HepG2 (cell line): ENCODE results near the gene P2RX5. TPM values are rescaled to one million over a fixed set of nuclear protein-coding genes. Genes with fewer than 3 reads are reported as not detected.
A peak's percentile ranks its signal among the peaks of the same experiment; 100 is the strongest.

ENCODE experiments used
- AKAP8 ChIP-seq: sonication (generic); formaldehyde crosslinking; IDR thresholded peaks from 2 replicates; pipeline ENCODE4 v1.5.1; 2020; ENCODE audit warnings: mild to moderate bottlenecking, missing genetic modification reagents
- ATF1 ChIP-seq: IDR thresholded peaks from 2 replicates; pipeline ENCODE4 v1.6.1; 2016; ENCODE audit warnings: mild to moderate bottlenecking, control low read depth
- CAMTA2 ChIP-seq: sonication (generic); formaldehyde crosslinking; IDR thresholded peaks from 2 replicates; pipeline ENCODE4 v1.4.0; 2020; ENCODE audit warnings: mild to moderate bottlenecking, missing genetic modification reagents, borderline replicate concordance
- CREB1 ChIP-seq, 2 experiments: fragments of 450-650 bp in 1 of 2; IDR thresholded peaks; 2 replicates each; pipeline ENCODE4 v1.6.1; 2016 to 2017; ENCODE audit warnings: control low read depth in 1 of 2, mild to moderate bottlenecking in 1 of 2, missing compliant biosample characterization in 1 of 2, missing genetic modification characterization in 1 of 2
- HDAC1 ChIP-seq: sonication (generic); formaldehyde crosslinking; IDR thresholded peaks from 2 replicates; pipeline ENCODE4 v1.5.1; 2020; ENCODE audit warnings: mild to moderate bottlenecking, missing genetic modification reagents
- HIVEP1 ChIP-seq: sonication (generic); formaldehyde crosslinking; IDR thresholded peaks from 2 replicates; pipeline ENCODE4 v1.4.0; 2020; ENCODE audit warnings: mild to moderate bottlenecking, missing genetic modification reagents
- HMGA1 ChIP-seq: sonication (generic); formaldehyde crosslinking; conservative IDR thresholded peaks from 2 replicates; pipeline ENCODE4 v1.4.0; 2020; ENCODE audit warnings: missing genetic modification reagents
- MIXL1 ChIP-seq: IDR thresholded peaks from 2 replicates; pipeline ENCODE4 v1.6.1; 2016
- NONO ChIP-seq, 2 experiments: fragments of 450-650 bp in 1 of 2; sonication (generic) in 1 of 2; formaldehyde crosslinking in 1 of 2; IDR thresholded peaks in 1 of 2; conservative IDR thresholded peaks in 1 of 2; 2 replicates each; pipeline versions ENCODE4 v1.6.1 to v1.8.0; 2017 to 2022; ENCODE audit warnings: mild to moderate bottlenecking in 1 of 2, missing genetic modification reagents in 1 of 2, moderate library complexity in 1 of 2
- NR2F6 ChIP-seq, 2 experiments: IDR thresholded peaks; 2 replicates each; pipeline ENCODE4 v1.6.1; 2016; ENCODE audit warnings: antibody characterized with exemption in 1 of 2, mild to moderate bottlenecking in 1 of 2
- NR3C1 ChIP-seq: sonication (generic); formaldehyde crosslinking; IDR thresholded peaks from 2 replicates; pipeline ENCODE4 v1.4.0; 2020; ENCODE audit warnings: missing genetic modification reagents
- RCOR2 ChIP-seq: IDR thresholded peaks from 2 replicates; pipeline ENCODE4 v1.6.1; 2016; ENCODE audit warnings: missing biosample characterization, missing genetic modification reagents
- SAFB2 ChIP-seq: sonication (generic); formaldehyde crosslinking; IDR thresholded peaks from 2 replicates; pipeline ENCODE4 v1.5.1; 2020; ENCODE audit warnings: missing genetic modification reagents, low read depth, mild to moderate bottlenecking, borderline replicate concordance
- TBX2 ChIP-seq: sonication (generic); formaldehyde crosslinking; IDR thresholded peaks from 2 replicates; pipeline ENCODE4 v1.5.0; 2020; ENCODE audit warnings: missing genetic modification reagents, mild to moderate bottlenecking, borderline replicate concordance
- YEATS2 ChIP-seq: sonication (generic); formaldehyde crosslinking; IDR thresholded peaks from 2 replicates; pipeline ENCODE4 v1.4.0; 2020; ENCODE audit warnings: missing genetic modification reagents, borderline replicate concordance
- ZBTB21 ChIP-seq: sonication (generic); formaldehyde crosslinking; IDR thresholded peaks from 2 replicates; pipeline ENCODE4 v1.4.0; 2020; ENCODE audit warnings: missing genetic modification reagents
- ZNF121 ChIP-seq: sonication (generic); formaldehyde crosslinking; IDR thresholded peaks from 2 replicates; pipeline ENCODE4 v1.5.0; 2020; ENCODE audit warnings: mild to moderate bottlenecking, missing genetic modification reagents
- ZNF234 ChIP-seq: sonication (generic); formaldehyde crosslinking; conservative IDR thresholded peaks from 2 replicates; pipeline ENCODE4 v1.5.1; 2020; ENCODE audit warnings: mild to moderate bottlenecking, missing genetic modification reagents
- ZNF251 ChIP-seq: sonication (generic); formaldehyde crosslinking; IDR thresholded peaks from 2 replicates; pipeline ENCODE4 v1.9.0; 2021; ENCODE audit warnings: mild to moderate bottlenecking, missing genetic modification reagents
- ZNF382 ChIP-seq: sonication (generic); formaldehyde crosslinking; IDR thresholded peaks from 2 replicates; pipeline ENCODE4 v1.5.0; 2020; ENCODE audit warnings: missing genetic modification reagents, mild to moderate bottlenecking, borderline replicate concordance
- ZNF460 ChIP-seq: sonication (generic); formaldehyde crosslinking; IDR thresholded peaks from 2 replicates; pipeline ENCODE4 v1.5.1; 2020; ENCODE audit warnings: missing genetic modification reagents, mild to moderate bottlenecking, borderline replicate concordance
- ZNF713 ChIP-seq: sonication (generic); formaldehyde crosslinking; IDR thresholded peaks from 2 replicates; pipeline ENCODE4 v1.4.0; 2020; ENCODE audit warnings: mild to moderate bottlenecking, missing genetic modification reagents
- ZSCAN20 ChIP-seq: sonication (generic); formaldehyde crosslinking; IDR thresholded peaks from 2 replicates; pipeline ENCODE4 v1.4.0; 2020; ENCODE audit warnings: missing genetic modification reagents, mild to moderate bottlenecking, borderline replicate concordance
- polyA plus RNA-seq, 8 experiments: library from polyadenylated mRNA; depleted of rRNA in 3 of 8; stranded (reverse) in 7 of 8; unstranded in 1 of 8; fragments of >200 nt; fragmentation: Illumina TruSeq in 4 of 8; extraction: Trizol in 4 of 8; gene quantifications; 2 replicates each; pipeline versions ENCODE4 v1.2.1 to v1.2.3, GENCODE V29; 2011 to 2016; ENCODE audit warnings: low read depth in 4 of 8, missing spikeins in 1 of 8, mixed read lengths in 1 of 8; ENCODE audit not compliant: insufficient read depth in 1 of 8
- total RNA-seq, 5 experiments: library from RNA; depleted of rRNA; stranded (reverse); fragments of >200 nt; fragmentation: Illumina TruSeq; extraction: Trizol; gene quantifications; 2 replicates each; pipeline ENCODE4 v1.2.3, GENCODE V29; 2016; ENCODE audit warnings: low read depth in 1 of 5
- TF ChIP-seq, protein P1 (sequence below): sonication (generic); formaldehyde crosslinking; IDR thresholded peaks from 2 replicates; pipeline ENCODE4 v1.5.0; 2020; ENCODE audit warnings: missing genetic modification reagents
- TF ChIP-seq, protein P2 (sequence below): IDR thresholded peaks from 2 replicates; pipeline ENCODE4 v1.6.1; 2016; ENCODE audit warnings: low read depth, control low read depth
- TF ChIP-seq, protein P3 (sequence below): sonication (generic); formaldehyde crosslinking; IDR thresholded peaks from 2 replicates; pipeline ENCODE4 v1.4.0; 2020; ENCODE audit warnings: missing genetic modification reagents, borderline replicate concordance

The P2RX5 gene
- total and polyA plus RNA-seq, 2 of the 13 experiments (the other 11 are each of a cell fraction or from before 2014, with no cell fraction given) = 0.95 to 1.7 TPM

DNA sequence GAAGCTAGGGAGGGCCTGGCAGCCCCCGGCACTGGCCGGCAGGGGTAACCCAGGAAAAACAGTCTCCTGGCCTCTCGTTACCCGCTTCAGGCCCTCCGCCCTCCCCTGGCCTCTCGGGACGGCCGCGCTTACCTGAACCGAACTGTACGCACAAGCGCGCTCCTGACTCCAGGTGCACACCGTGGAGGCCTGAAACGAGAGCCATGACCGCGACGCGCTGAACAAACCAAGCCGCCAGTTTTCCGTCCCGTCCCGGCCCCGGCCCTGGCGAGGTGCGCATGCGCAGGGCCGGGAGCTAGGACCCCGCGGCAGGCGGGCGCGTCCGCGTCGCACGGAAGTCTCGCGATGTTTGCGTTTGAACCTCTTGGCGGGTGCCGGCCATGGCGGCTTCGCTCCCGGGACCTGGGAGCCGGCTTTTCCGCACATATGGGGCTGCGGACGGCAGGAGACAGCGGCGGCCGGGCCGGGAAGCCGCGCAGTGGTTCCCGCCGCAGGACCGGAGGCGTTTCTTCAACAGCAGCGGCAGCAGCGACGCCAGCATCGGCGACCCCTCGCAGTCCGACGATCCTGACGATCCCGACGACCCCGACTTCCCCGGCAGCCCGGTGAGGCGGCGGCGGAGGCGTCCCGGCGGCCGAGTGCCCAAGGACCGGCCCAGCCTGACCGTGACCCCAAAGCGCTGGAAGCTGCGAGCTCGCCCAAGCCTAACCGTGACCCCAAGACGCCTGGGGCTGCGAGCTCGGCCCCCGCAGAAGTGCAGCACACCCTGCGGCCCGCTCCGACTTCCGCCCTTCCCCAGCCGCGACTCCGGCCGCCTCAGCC is 27.8 kb upstream of the P2RX5 start, which contains the start of gene HASPIN (continued):
- no peak for TF ChIP-seq NONO (IDR thresholded peaks at IDR 0.05)
- TF ChIP-seq NONO (CRISPR knock-in tag; conservative IDR thresholded peaks at IDR 0.05) = peak; percentile 96
- peak; percentile 79 for TF ChIP-seq HIVEP1 (CRISPR knock-in tag)
- TF ChIP-seq, protein P1, sequence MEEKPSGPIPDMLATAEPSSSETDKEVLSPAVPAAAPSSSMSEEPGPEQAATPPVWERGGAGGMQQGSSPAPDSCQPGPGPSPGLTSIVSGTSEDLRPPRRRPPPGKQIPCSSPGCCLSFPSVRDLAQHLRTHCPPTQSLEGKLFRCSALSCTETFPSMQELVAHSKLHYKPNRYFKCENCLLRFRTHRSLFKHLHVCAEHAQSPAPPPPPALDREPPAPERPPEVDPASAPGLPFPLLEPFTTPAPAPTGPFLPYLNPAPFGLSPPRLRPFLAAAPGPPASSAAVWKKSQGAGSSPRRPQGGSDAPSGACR (CRISPR knock-in tag) = no peak
- TF ChIP-seq MIXL1 (CRISPR knock-in tag) = peak; percentile 63
- peak; percentile 99 for TF ChIP-seq HDAC1 (CRISPR knock-in tag)
- TF ChIP-seq ZSCAN20 (CRISPR knock-in tag) = no peak
- TF ChIP-seq CREB1 (IDR thresholded peaks at IDR 0.05) = peak; percentile 83
- TF ChIP-seq CREB1 (CRISPR knock-in tag; IDR thresholded peaks at IDR 0.05) = no peak
- 0 out of 2 replicates have a peak, but pooled peaks have one; percentile 48 for TF ChIP-seq ZNF713
- no peak for TF ChIP-seq ZNF251 (CRISPR knock-in tag)
- peak; percentile 68 for TF ChIP-seq TBX2 (CRISPR knock-in tag)
- TF ChIP-seq ATF1 (CRISPR knock-in tag) = peak; percentile 22; the same call in 1 of the 2 replicates
- no peak for TF ChIP-seq ZNF382 (CRISPR knock-in tag)
- no peak for TF ChIP-seq NR3C1 (CRISPR knock-in tag)
- TF ChIP-seq ZNF121 (CRISPR knock-in tag) = no peak
- TF ChIP-seq, protein P2, sequence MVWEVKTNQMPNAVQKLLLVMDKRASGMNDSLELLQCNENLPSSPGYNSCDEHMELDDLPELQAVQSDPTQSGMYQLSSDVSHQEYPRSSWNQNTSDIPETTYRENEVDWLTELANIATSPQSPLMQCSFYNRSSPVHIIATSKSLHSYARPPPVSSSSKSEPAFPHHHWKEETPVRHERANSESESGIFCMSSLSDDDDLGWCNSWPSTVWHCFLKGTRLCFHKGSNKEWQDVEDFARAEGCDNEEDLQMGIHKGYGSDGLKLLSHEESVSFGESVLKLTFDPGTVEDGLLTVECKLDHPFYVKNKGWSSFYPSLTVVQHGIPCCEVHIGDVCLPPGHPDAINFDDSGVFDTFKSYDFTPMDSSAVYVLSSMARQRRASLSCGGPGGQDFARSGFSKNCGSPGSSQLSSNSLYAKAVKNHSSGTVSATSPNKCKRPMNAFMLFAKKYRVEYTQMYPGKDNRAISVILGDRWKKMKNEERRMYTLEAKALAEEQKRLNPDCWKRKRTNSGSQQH (CRISPR knock-in tag) = peak; percentile 56
- TF ChIP-seq ZBTB21 = no peak
- no peak for TF ChIP-seq SAFB2 (CRISPR knock-in tag)
- TF ChIP-seq ZNF234 (CRISPR knock-in tag) = no peak
- no peak for TF ChIP-seq RCOR2 (CRISPR knock-in tag)
- peak; percentile 95 for TF ChIP-seq YEATS2
- peak; percentile 89; the same call in 1 of the 2 replicates for TF ChIP-seq CAMTA2
- no peak; the same call in 1 of the 2 replicates for TF ChIP-seq ZNF460 (CRISPR knock-in tag)
- no peak for TF ChIP-seq AKAP8
- TF ChIP-seq HMGA1 = no peak
- TF ChIP-seq, protein P3, sequence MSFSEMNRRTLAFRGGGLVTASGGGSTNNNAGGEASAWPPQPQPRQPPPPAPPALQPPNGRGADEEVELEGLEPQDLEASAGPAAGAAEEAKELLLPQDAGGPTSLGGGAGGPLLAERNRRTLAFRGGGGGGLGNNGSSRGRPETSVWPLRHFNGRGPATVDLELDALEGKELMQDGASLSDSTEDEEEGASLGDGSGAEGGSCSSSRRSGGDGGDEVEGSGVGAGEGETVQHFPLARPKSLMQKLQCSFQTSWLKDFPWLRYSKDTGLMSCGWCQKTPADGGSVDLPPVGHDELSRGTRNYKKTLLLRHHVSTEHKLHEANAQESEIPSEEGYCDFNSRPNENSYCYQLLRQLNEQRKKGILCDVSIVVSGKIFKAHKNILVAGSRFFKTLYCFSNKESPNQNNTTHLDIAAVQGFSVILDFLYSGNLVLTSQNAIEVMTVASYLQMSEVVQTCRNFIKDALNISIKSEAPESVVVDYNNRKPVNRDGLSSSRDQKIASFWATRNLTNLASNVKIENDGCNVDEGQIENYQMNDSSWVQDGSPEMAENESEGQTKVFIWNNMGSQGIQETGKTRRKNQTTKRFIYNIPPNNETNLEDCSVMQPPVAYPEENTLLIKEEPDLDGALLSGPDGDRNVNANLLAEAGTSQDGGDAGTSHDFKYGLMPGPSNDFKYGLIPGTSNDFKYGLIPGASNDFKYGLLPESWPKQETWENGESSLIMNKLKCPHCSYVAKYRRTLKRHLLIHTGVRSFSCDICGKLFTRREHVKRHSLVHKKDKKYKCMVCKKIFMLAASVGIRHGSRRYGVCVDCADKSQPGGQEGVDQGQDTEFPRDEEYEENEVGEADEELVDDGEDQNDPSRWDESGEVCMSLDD (CRISPR knock-in tag) = no peak
- TF ChIP-seq NR2F6 (IDR thresholded peaks at IDR 0.05) = no peak
- no peak for TF ChIP-seq NR2F6 (CRISPR knock-in tag; IDR thresholded peaks at IDR 0.05)
